Cardiac muscle cell (in vitro differentiated cells and primary cell): ENCODE results near the gene STPG1. TPM values are rescaled to one million over a fixed set of nuclear protein-coding genes. Genes with fewer than 3 reads are reported as not detected.

ENCODE experiments used
- DNase-seq, 2 donors: peaks; one replicate each; pipeline versions ENCODE4 v3.0.0 to v3.0.0-alpha.2; 2010 to 2017; ENCODE audit warnings: low read depth in 1 of 2, low spot score in 1 of 2
- H3K27ac ChIP-seq: fragments of 200-600 bp; sonication (generic); 2 replicates; pipeline ENCODE4 v1.5.1; 2016
- H3K27me3 ChIP-seq: fragments of 200-600 bp; sonication (generic); 2 replicates; pipeline ENCODE4 v1.6.0; 2016; ENCODE audit warnings: control low read depth
- H3K36me3 ChIP-seq: fragments of 200-600 bp; sonication (generic); 2 replicates; pipeline ENCODE4 v1.5.1; 2016; ENCODE audit warnings: control low read depth
- H3K4me1 ChIP-seq: fragments of 200-600 bp; sonication (generic); 2 replicates; pipeline ENCODE4 v1.8.1; 2017; ENCODE audit warnings: low read depth, mild to moderate bottlenecking, mixed run types
- H3K4me3 ChIP-seq: fragments of 200-600 bp; sonication (generic); 2 replicates; pipeline ENCODE4 v1.5.1; 2016; ENCODE audit warnings: mild to moderate bottlenecking
- H3K9me3 ChIP-seq: fragments of 200-600 bp; sonication (generic); 2 replicates; pipeline ENCODE4 v1.5.1; 2017; ENCODE audit warnings: low read depth, mild to moderate bottlenecking, control low read depth
- CTCF ChIP-seq: IDR thresholded peaks from 2 replicates; pipeline ENCODE4 v1.5.1; 2012; ENCODE audit warnings: low read depth, mild to moderate bottlenecking, low read length
- polyA plus RNA-seq: library from polyadenylated mRNA; unstranded; fragments of >200 nt; fragmentation: Nextera tagmentation; extraction: Ambion mirVana; gene quantifications from 2 replicates; pipeline ENCODE4 v1.2.1, GENCODE V29; 2016
- total RNA-seq: library from RNA; depleted of rRNA; stranded (reverse); fragments of >200 nt; gene quantifications from 2 replicates; pipeline ENCODE4 v1.2.3, GENCODE V29; 2016

STPG1 gene
- total and polyA plus RNA-seq, 2 experiments from 2014 or later = 9.9 to 10.7 TPM

- H3K36me3 ChIP-seq = no peaks in the 10 kb centered on the region
- no peaks in the 10 kb centered on the region for H3K9me3 ChIP-seq
- H3K27ac ChIP-seq = no peak overlapping the region
- H3K4me3 ChIP-seq = no peak overlapping the region
- DNase-seq = no peak
- no peaks in the 10 kb centered on the region for H3K4me1 ChIP-seq
- no peak for TF ChIP-seq CTCF
- no peaks in the 10 kb centered on the region for H3K27me3 ChIP-seq
Measured at GRCh38 chr1:24345334-24345733, 68.2 kb downstream of the STPG1 start.

- TF ChIP-seq CTCF = no peak
- Histone ChIP-seq H3K36me3 (no peaks in the 10 kb centered on the region), H3K4me3 (no peak overlapping the region), H3K27me3 (no peaks in the 10 kb centered on the region), H3K27ac (no peak overlapping the region), H3K9me3 (no peaks in the 10 kb centered on the region), H3K4me1 (no peaks in the 10 kb centered on the region)
- no peak for DNase-seq
Measured at GRCh38 chr1:24344090-24344742, 69.4 kb downstream of the STPG1 start.

- Histone ChIP-seq H3K4me1 (no peaks in the 10 kb centered on the region), H3K4me3 (no peak overlapping the region), H3K9me3 (no peaks in the 10 kb centered on the region), H3K36me3 (no peaks in the 10 kb centered on the region), H3K27me3 (no peaks in the 10 kb centered on the region), H3K27ac (no peak overlapping the region)
- no peak for DNase-seq
- no peak for TF ChIP-seq CTCF
Measured at GRCh38 chr1:24343412-24344089, 70.0 kb downstream of the STPG1 start.

GRCh38 chr1:24341260-24341659 lies 72.3 kb downstream of the STPG1 start:
- H3K4me1 ChIP-seq = no peaks in the 10 kb centered on the region
- no peaks in the 10 kb centered on the region for H3K9me3 ChIP-seq
- no peak overlapping the region for H3K27ac ChIP-seq
- no peak for DNase-seq
- no peaks in the 10 kb centered on the region for H3K27me3 ChIP-seq
- H3K36me3 ChIP-seq = no peaks in the 10 kb centered on the region
- no peak for TF ChIP-seq CTCF
- no peak overlapping the region for H3K4me3 ChIP-seq

- H3K9me3 ChIP-seq = no peaks in the 10 kb centered on the region
- H3K27ac ChIP-seq = no peak overlapping the region
- no peaks in the 10 kb centered on the region for H3K27me3 ChIP-seq
- H3K4me3 ChIP-seq = no peak overlapping the region
- no peaks in the 10 kb centered on the region for H3K4me1 ChIP-seq
- no peak for DNase-seq
- no peaks in the 10 kb centered on the region for H3K36me3 ChIP-seq
- no peak for TF ChIP-seq CTCF
Measured at GRCh38 chr1:24340770-24341169, 72.8 kb downstream of the STPG1 start.
